Activated naive CD8-positive, alpha-beta T cell (primary cell): Measurements from ENCODE around the gene CNGB1.
"Not testable (repeated sequence)": the region's sequence is repeated elsewhere in the genome, so short reads cannot be mapped to it uniquely, and the experiment has no call there.

Experiments
- H3K27ac Mint-ChIP-seq: one replicate; pipeline ENCODE4 v1.8.0; 2021; ENCODE audit warnings: mixed read lengths
- H3K27me3 Mint-ChIP-seq: one replicate; pipeline ENCODE4 v1.8.0; 2021; ENCODE audit warnings: mixed read lengths
- H3K36me3 Mint-ChIP-seq: one replicate; pipeline ENCODE4 v1.8.0; 2021; ENCODE audit warnings: mixed read lengths
- H3K4me1 Mint-ChIP-seq: one replicate; pipeline ENCODE4 v1.8.0; 2021; ENCODE audit warnings: low read depth, mixed read lengths
- H3K4me3 Mint-ChIP-seq: one replicate; pipeline ENCODE4 v1.8.0; 2021; ENCODE audit warnings: mild to moderate bottlenecking, mixed read lengths
- H3K9me3 Mint-ChIP-seq: one replicate; pipeline ENCODE4 v1.8.0; 2021; ENCODE audit warnings: low read depth, mixed read lengths

CNGB1 gene

DNA sequence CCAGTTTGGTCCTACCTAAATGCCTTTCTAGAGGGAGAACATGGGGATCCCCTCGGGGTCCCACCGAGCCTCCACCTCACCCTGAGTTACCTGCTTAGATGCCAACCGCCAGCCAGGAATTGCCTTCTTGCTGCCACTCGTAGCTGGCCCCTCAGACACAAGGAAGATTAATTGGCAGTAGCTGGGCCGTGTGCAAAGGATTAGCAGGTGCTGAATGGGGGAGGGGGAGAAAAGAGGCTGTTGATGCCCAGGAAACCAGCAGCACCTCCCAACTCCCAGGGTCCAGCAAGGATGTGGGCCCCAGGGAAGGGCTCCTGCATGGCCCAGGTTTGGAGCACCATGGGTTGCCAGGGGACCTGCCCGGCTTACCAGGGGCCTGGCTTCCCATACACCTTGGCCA lies at the start of gene CNGB1:
Gene CNGB1, minus strand, starts transcription at position 159 of the 400 bp plus-strand sequence. CDS start 3,842 bp downstream, outside the sequence.
- Mint-ChIP-seq H3K36me3 (no peaks in the 10 kb centered on the region), H3K27me3 (no peaks in the 10 kb centered on the region), H3K4me1 (no peaks in the 10 kb centered on the region), H3K9me3 (no peaks in the 10 kb centered on the region), H3K27ac (no peak within 1 kb of the TSS), H3K4me3 (no peak within 1 kb of the TSS)

DNA sequence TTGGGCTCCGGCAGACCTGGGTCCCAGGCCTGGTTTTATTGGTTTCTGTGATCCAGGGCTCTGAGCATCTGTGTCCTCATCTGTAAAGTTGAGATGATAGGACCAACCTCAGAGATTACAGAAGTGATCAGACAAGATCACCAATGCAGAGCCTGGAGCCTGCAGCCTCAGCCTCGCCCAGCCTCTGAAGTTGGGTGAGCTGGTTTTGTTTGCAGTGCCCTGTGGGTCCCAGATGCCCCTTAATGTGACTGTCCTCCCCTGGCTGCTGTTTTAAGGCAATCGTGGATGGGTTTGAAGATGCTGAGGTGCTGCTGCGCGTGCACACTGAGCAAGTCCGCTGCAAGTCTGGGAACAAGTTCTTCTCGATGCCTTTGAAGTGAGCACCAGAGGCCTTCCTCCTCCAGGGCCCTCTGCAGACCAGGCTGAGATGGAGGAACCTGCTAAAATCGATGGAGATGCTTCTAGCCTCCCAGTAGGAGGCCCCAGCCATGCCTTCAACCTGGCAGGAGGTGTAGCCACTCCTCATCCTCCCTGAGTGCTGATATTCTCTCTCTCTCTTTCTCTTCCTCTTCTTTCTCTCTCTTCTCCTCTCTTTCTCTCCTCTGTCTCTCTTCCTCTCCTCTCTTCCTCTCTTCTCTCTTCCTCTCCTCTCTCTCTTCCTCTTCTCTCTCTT lies 49.1 kb upstream of the CNGB1 start:
- peaks cover 15% of the 10 kb centered on the region for H3K4me1 Mint-ChIP-seq
- H3K27me3 Mint-ChIP-seq, result no peaks in the 10 kb centered on the region
- no peaks in the 10 kb centered on the region for H3K9me3 Mint-ChIP-seq
- H3K36me3 Mint-ChIP-seq, result no peaks in the 10 kb centered on the region
- H3K27ac Mint-ChIP-seq, result no peak overlapping the region
- no peak overlapping the region for H3K4me3 Mint-ChIP-seq

DNA sequence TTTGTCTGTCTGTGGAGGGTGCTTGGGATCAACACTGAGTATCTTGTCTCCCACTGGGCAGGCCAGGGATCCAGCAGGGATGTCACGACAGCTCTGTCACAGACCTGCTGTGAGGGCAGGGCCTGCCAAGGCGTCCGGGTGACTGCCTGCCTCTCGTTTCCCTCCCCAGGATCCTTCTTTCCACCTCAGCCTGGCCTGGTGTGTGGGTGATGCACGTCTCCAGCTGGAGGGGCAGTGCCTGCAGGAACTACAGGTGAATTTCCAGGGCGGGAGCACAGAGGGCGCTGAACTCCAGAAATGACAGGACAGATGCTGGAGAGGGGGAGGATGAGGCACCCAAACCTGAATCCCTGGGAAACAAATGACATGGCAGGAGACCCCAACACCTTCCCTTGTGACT lies 47.9 kb upstream of the CNGB1 start:
- no peaks in the 10 kb centered on the region for H3K27me3 Mint-ChIP-seq
- no peak overlapping the region for H3K27ac Mint-ChIP-seq
- H3K36me3 Mint-ChIP-seq, result no peaks in the 10 kb centered on the region
- peaks cover 8% of the 10 kb centered on the region for H3K4me1 Mint-ChIP-seq
- no peaks in the 10 kb centered on the region for H3K9me3 Mint-ChIP-seq
- no peak overlapping the region for H3K4me3 Mint-ChIP-seq

DNA sequence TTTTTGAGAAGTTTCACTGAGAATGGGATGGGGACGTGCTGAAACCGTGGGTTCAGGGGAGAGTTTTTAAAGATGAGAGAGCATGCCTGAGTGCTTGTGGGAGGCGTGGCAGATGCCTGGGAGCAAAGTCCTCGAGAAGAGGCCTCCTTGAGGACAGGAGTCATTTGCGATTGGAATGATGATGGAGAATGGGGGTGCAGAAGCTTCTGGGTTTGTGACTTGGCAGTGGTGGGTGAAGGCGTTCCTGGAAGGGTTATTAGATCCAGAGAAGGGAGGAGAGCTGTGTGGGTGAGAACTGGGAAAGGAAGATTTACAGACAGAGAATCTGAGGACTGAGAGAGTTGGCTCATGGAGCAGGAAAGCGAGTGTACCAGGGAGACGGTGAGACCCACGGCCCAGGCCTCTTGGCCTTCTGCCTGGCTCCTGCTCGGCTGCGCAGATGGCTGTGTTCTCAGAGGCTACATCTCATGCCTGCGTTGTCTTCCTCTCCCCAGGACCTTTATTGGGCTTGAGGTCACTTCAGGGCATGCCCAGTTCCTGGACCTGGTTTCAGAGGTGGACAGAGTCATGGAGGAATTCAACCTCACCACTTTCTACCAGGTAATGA lies 46.0 kb upstream of the CNGB1 start:
- Mint-ChIP-seq H3K4me1 (peaks cover 8% of the 10 kb centered on the region), H3K27ac (no peak overlapping the region), H3K4me3 (no peak overlapping the region), H3K27me3 (no peaks in the 10 kb centered on the region), H3K9me3 (no peaks in the 10 kb centered on the region), H3K36me3 (no peaks in the 10 kb centered on the region)

DNA sequence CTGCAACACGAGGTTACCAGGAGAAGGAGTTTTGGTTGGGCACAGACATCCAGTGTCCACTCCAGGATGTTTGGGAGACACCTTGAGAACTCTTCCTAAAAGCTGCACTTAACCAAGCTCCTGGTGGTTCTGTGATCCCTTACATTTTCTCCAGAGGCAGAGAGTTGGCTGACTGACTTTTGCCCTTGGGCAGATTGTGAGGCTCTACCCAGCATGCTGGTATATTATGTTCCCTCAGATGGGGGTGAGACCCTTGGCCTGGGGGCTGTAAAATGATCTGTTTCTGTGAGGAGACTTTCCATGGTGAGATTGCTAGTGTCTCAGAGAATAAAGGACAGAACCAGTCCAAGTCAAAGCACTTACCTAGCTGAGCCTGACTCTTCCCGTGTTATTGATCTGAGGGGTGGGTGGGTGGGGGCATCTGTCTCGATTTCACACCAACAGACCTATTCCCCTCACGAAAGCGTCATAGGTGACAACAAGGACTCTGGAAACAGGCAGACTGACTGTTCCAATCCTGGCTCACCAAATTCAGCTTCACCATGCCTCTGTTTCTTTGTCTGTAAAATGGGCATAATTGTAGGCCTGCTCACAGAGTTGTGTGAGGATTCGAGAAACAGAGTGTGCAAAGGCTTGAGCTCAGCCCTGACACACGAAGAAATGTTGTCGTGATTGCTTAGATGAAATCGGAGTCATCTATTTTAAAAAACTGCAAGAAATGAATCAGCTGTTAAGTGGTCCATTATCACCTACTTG lies 42.5 kb upstream of the CNGB1 start:
- no peak overlapping the region for H3K27ac Mint-ChIP-seq
- no peak overlapping the region for H3K4me3 Mint-ChIP-seq
- no peaks in the 10 kb centered on the region for H3K27me3 Mint-ChIP-seq
- H3K36me3 Mint-ChIP-seq, result peaks cover 11% of the 10 kb centered on the region
- no peaks in the 10 kb centered on the region for H3K9me3 Mint-ChIP-seq
- no peaks in the 10 kb centered on the region for H3K4me1 Mint-ChIP-seq

DNA sequence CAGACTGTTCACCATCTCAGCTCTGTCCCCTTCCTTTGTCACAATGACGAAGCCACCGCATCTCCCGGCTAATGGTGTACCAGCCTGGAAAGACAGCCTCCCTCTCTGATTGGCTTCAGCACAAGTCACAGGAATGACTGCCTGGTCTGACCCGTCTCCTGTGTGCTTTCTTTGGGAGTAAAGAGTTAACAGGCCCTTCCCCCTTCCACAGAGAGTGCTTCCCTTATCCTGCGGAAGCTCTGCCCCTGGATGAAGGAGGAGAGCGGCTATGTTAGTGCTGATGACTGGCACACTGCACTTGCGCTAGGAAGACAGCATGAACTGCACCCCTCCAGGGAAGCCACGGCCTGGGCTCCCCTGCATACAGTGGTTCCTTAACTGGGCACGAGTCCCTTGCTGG lies 41.6 kb upstream of the CNGB1 start:
- H3K27ac Mint-ChIP-seq, result no peak overlapping the region
- no peaks in the 10 kb centered on the region for H3K4me1 Mint-ChIP-seq
- no peaks in the 10 kb centered on the region for H3K27me3 Mint-ChIP-seq
- peaks cover 11% of the 10 kb centered on the region for H3K36me3 Mint-ChIP-seq
- no peak overlapping the region for H3K4me3 Mint-ChIP-seq
- H3K9me3 Mint-ChIP-seq, result no peaks in the 10 kb centered on the region

DNA sequence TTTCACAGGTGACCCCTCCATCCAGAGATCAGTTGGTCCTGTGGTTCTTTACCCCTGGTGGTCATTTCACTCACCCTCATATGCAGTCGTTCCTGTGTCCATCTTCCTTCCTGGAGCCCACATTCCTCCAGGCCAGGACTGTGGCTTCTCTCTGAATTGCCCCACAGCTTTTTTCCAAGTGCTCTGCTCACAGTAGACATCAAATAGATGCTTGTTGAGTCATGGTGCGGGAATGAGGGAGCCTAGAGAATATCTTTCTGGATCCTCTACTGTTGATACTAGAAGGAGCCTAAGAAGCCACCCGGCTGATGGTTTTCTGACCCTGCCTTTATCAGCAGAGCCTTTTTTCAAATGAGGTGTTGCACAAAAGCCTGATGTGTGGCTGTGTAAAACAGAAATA lies 40.7 kb upstream of the CNGB1 start:
- Mint-ChIP-seq H3K27ac (no peak overlapping the region), H3K36me3 (peaks cover 12% of the 10 kb centered on the region), H3K4me1 (peaks cover 3% of the 10 kb centered on the region), H3K9me3 (no peaks in the 10 kb centered on the region), H3K4me3 (no peak overlapping the region), H3K27me3 (no peaks in the 10 kb centered on the region)

DNA sequence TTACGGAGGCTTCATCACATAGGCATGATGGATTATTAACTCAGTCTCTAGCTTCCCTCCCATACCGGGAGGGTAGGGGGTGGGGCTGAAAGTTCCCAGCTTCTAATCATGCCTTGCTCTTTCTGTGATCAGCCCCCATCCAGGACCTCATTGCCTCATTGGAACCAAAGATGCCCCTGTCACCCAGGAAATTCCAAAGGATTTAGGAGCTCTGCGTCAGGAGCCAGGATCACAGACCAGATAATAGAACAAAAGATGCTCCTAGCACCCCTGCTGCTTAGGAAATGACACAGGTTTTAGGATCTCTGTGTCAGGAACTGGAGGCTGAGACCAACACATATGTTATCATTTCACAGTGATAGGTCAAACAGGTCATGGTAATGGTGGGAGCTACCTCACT lies 40.0 kb upstream of the CNGB1 start:
- peaks cover 3% of the 10 kb centered on the region for H3K4me1 Mint-ChIP-seq
- H3K9me3 Mint-ChIP-seq, result no peaks in the 10 kb centered on the region
- no peak overlapping the region for H3K4me3 Mint-ChIP-seq

DNA sequence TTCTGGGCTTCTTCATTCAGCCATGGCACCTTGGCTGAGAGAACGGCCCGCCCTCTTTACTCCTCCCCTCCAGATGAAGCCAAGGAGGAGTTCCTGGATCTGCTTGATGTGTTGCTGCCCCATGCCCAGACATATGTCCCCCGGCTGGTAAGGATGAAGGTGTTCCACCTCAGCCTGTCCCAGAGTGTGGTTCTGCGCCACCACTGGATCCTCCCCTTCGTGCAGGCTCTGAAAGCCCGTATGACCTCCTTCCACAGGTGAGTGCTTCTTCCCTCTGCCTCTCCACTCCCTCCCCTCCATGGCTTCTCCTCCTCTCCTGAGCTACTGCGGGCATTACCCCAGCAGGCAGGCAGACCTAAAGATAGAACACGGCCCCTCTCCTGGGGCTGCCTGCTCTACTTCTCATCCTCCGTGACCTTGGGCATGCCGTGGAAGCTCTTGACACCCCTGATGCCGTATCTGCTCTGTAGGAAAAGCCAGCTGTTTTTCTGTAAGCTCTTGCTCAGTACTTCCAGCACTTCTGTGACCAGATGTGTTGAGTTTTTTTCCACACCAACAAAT lies 39.0 kb upstream of the CNGB1 start:
- no peak overlapping the region for H3K4me3 Mint-ChIP-seq
- peaks cover 6% of the 10 kb centered on the region for H3K4me1 Mint-ChIP-seq
- H3K27me3 Mint-ChIP-seq, result no peaks in the 10 kb centered on the region
- H3K36me3 Mint-ChIP-seq, result peaks cover 16% of the 10 kb centered on the region
- no peak overlapping the region for H3K27ac Mint-ChIP-seq
- no peaks in the 10 kb centered on the region for H3K9me3 Mint-ChIP-seq

More for the DNA sequence above, 40.0 kb upstream of the CNGB1 start:
- H3K27ac Mint-ChIP-seq, result no peak overlapping the region
- no peaks in the 10 kb centered on the region for H3K27me3 Mint-ChIP-seq
- peaks cover 14% of the 10 kb centered on the region for H3K36me3 Mint-ChIP-seq

DNA sequence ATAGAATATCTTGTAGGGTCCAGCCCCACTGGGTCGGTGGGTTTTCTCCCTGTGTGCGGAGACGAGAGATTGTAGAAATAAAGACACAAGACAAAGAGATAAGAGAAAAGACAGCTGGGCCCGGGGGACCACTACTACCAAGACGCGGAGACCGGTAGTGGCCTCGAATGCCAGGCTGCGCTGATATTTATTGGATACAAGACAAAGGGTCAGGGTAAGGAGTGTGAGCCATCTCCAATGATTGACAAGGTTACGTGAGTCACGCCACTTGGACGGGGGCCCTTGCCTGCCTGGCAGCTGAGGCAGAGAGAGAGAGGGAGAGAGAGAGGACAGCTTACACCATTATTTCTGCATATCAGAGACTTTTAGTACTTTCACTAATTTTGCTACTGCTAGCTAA lies 33.8 kb upstream of the CNGB1 start:
- H3K9me3 Mint-ChIP-seq, H3K27ac Mint-ChIP-seq, H3K36me3 Mint-ChIP-seq, H3K4me3 Mint-ChIP-seq, H3K27me3 Mint-ChIP-seq: not testable (repeated sequence)
- peaks cover 35% of the 10 kb centered on the region for H3K4me1 Mint-ChIP-seq

DNA sequence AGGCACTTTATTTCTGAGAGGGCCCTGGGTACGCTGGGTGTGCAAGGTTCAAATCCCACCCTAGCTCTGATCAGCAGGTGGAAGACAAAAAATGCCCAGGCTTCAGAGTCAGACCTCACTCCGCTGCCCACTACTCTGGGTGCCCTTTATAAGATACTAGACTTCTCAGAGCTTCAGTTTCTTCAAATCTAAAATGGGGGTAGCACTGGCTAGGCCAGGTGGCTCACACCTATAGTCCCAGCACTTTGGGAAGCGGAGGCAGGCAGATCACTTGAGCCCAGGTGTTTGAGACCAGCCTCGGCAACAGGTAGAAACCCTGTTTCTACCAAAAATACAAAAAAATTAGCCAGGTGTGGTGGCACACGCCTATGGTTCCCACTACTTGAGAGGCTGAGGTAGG lies 32.0 kb upstream of the CNGB1 start:
- no peak overlapping the region for H3K27ac Mint-ChIP-seq
- peak overlapping the region; percentile 20 for H3K4me3 Mint-ChIP-seq
- H3K9me3 Mint-ChIP-seq, result no peaks in the 10 kb centered on the region
- H3K36me3 Mint-ChIP-seq, result peaks cover 6% of the 10 kb centered on the region
- no peaks in the 10 kb centered on the region for H3K27me3 Mint-ChIP-seq
- H3K4me1 Mint-ChIP-seq, result peaks cover 50% of the 10 kb centered on the region

DNA sequence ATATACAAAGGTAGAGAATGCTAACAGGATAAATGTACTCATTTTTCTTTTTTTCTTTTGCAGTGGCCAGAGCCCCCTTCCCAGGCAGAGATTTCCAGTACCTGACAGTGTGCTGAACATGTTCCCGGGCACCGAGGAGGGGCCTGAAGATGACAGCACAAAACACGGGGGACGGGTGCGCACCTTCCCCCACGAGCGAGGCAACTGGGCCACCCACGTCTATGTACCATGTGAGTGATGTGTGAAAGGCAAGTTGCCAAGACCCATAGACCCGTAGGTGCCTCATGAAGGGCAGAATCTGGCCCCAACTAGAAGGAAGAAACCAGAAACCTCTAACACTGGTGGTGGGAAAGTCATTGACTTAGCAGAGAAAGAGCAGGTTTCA lies 31.5 kb upstream of the CNGB1 start:
- Mint-ChIP-seq H3K27me3 (no peaks in the 10 kb centered on the region), H3K36me3 (peaks cover 6% of the 10 kb centered on the region), H3K9me3 (no peaks in the 10 kb centered on the region), H3K27ac (no peak overlapping the region), H3K4me3 (peak overlapping the region; percentile 20), H3K4me1 (peaks cover 55% of the 10 kb centered on the region)

DNA sequence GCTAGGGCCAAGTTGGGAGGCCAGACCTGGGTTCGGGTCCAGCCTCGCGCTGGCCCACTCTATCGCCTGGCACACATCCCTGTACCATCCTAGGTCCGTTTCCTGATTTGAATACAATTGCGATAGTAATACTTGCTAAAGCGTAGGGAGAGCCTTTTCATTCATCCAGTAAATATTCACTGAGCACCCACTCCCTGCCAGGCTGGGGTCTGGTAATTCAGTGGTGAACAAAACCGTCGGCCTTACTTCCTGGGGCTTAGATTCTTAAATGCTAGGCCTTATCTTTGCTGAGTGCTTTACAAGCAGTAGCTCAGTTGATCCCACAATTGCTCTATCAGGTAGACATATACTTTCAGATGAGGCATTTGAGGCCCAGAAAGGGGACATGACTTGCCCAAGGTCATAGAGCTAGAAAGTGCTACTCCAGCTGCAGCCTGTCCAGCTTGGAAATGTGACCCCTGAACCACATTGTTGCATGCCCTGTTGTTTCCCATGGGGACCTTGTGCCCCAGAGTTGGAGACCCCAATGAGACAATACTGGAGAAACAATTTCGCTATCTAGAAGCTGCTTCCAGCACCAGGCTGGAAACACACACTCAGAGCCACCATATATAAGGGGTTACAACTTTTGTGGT lies 31.0 kb upstream of the CNGB1 start:
- peak overlapping the region; percentile 93 for H3K4me3 Mint-ChIP-seq
- peak overlapping the region; percentile 22 for H3K27ac Mint-ChIP-seq
- peaks cover 6% of the 10 kb centered on the region for H3K36me3 Mint-ChIP-seq
- H3K27me3 Mint-ChIP-seq, result no peaks in the 10 kb centered on the region
- no peaks in the 10 kb centered on the region for H3K9me3 Mint-ChIP-seq
- peaks cover 56% of the 10 kb centered on the region for H3K4me1 Mint-ChIP-seq

DNA sequence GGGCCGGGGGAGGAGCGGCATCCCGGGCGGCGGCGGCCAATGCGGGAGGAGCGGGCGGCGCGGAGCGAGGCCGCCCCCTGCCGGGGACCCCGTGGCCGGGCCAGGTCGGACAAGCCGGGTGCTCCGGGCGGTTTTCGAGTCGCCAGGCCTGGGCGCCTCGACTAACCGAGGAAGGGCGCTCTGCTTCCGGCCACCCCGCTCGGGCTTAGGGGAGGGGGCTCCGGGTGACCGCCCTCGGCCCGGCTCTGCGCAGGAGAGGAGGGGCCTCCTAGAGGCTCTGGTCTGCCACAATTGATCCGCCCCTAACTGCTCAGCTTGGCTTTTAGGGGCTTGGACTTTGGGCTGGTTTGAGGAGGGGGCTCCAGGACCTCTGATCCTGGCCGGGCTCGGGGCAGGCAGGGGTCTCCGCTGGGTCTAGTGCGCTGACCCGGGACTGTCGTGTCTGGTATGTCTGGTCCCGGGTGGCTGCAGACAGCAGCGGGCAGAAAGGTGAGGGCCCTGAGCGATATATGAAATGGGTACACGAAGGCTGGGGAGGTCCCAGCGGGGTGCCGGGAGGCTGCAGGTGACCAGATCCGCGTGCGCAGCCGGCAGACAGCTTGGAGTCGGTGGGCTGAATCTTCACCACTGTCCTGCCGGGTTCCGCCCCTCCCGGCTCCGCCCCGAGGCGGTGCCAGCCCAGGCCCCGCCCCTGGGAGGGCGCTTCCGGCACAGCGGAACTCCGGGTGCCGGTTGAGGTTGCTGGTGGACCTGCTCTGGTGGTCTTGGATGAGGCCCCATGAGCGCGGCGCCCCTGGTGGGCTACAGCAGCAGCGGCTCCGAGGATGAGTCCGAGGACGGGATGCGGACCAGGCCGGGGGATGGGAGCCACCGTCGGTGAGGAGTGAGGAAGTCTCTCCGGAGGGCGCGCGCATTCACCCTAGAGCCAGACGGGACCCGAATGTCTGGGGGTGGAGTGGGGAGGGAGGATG lies 30.1 kb upstream of the CNGB1 start, which contains the start of gene USB1:
Gene USB1, plus strand, starts transcription at position 702 of the 971 bp plus-strand sequence. Its CDS starts 77 bp downstream, at position 779.
- Mint-ChIP-seq H3K4me1 (peaks cover 58% of the 10 kb centered on the region), H3K4me3 (peak within 1 kb of the TSS; percentile 93), H3K36me3 (peaks cover 4% of the 10 kb centered on the region), H3K27ac (peak within 1 kb of the TSS; percentile 87), H3K27me3 (no peaks in the 10 kb centered on the region), H3K9me3 (no peaks in the 10 kb centered on the region)
